Uterus (tissue), 4 donors: ENCODE measurements around the gene HERC3. TPM values are rescaled to one million over a fixed set of nuclear protein-coding genes. Genes with fewer than 3 reads are reported as not detected.

Source experiments
- DNase-seq, 2 donors: peaks; one replicate each; pipeline ENCODE4 v3.0.0-alpha.2; 2019 to 2020
- H3K27ac ChIP-seq, 2 donors: fragments of 200-600 bp; sonication (generic); 1 replicate in 1 of 2; 2 replicates in 1 of 2; pipeline ENCODE4 v1.5.1; 2016 to 2018
- H3K27me3 ChIP-seq, 2 donors: fragments of 200-600 bp; sonication (generic); one replicate each; pipeline ENCODE4 v1.5.1; 2018 to 2019; ENCODE audit warnings: control low read depth in 1 of 2
- H3K36me3 ChIP-seq, 2 donors: fragments of 200-600 bp; sonication (generic); one replicate each; pipeline ENCODE4 v1.5.1; 2019; ENCODE audit warnings: control low read depth in 1 of 2
- H3K4me1 ChIP-seq, 2 donors: fragments of 200-600 bp; sonication (generic); one replicate each; pipeline ENCODE4 v1.5.1; 2018 to 2019; ENCODE audit warnings: control low read depth in 1 of 2
- H3K4me3 ChIP-seq, 2 donors: fragments of 200-600 bp; sonication (generic); 1 replicate in 1 of 2; 2 replicates in 1 of 2; pipeline ENCODE4 v1.5.1; 2018 to 2019; ENCODE audit warnings: mild to moderate bottlenecking in 1 of 2
- H3K9me3 ChIP-seq, 2 donors: fragments of 200-600 bp; sonication (generic); one replicate each; pipeline ENCODE4 v1.5.1; 2019; ENCODE audit warnings: control low read depth in 1 of 2
- CTCF ChIP-seq, 4 experiments: fragments of 200-600 bp in 2 of 4; fragments of 450-650 bp in 2 of 4; sonication (generic) in 2 of 4; IDR thresholded peaks; one replicate each; pipeline ENCODE4 v1.5.1; 2016 to 2019; ENCODE audit warnings: antibody characterized with exemption in 4 of 4, mild to moderate bottlenecking in 2 of 4, moderate library complexity in 1 of 4
- POLR2A ChIP-seq, 2 donors: fragments of 450-650 bp; IDR thresholded peaks; one replicate each; pipeline ENCODE4 v1.6.1; 2016; ENCODE audit warnings: antibody characterized with exemption in 2 of 2, mild to moderate bottlenecking in 1 of 2, moderate library complexity in 1 of 2
- intact Hi-C: fragments of 100-400 bp; cut with DNase I; formaldehyde crosslinking; loops from one replicate; pipeline ENCODE4 v1.15.1; 2023; ENCODE audit warnings: low total_unique reads
- total RNA-seq, 4 donors: library from RNA; depleted of rRNA in 3 of 4; stranded (reverse); fragments of >200 nt in 3 of 4; gene quantifications; one replicate each; pipeline versions ENCODE4 v1.1.0 to v1.2.4, GENCODE V29; 2014 to 2023
- donor health status: DM: yes; HTN: yes; CAD: no.

The HERC3 gene
- total RNA-seq, 4 donors from 2014 or later = 20.6 to 54.8 (median 37.0) TPM

GRCh38 chr4:88709989-88710388 lies 117.7 kb downstream of the HERC3 start:
- no peaks in the 10 kb centered on the region for H3K9me3 ChIP-seq
- TF ChIP-seq POLR2A (IDR thresholded peaks at IDR 0.05) = no peak
- TF ChIP-seq CTCF (IDR thresholded peaks at IDR 0.05) = no peak
- H3K27ac ChIP-seq = no peak overlapping the region
- no peaks in the 10 kb centered on the region for H3K27me3 ChIP-seq
- no peaks in the 10 kb centered on the region for H3K4me1 ChIP-seq
- no peaks in the 10 kb centered on the region for H3K36me3 ChIP-seq
- DNase-seq = no peak
- intact Hi-C loops = no loop called here
- no peak overlapping the region for H3K4me3 ChIP-seq

DNA sequence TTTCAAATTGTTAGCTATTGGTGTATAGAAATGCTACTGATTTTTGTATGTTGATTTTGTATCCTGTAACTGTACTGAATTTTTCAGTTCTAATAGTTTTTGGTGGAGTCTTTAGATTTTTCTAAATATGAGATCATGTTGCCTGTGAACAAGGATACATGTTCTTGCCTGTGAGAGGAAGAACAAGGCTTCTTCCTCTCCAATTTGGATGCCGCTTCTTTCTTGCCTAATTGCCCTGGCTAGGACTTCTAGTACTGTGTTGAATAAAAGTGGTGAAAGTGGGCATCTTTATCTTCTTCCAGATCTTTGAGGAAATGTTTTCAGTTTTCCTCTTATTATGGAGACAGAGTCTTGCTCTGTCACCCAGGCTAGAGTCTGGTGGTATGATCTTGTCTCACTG lies 121.5 kb downstream of the HERC3 start:
- intact Hi-C loops = no loop called here
- Histone ChIP-seq H3K36me3 (no peaks in the 10 kb centered on the region), H3K4me3 (no peak overlapping the region), H3K27ac (no peak overlapping the region), H3K4me1 (no peaks in the 10 kb centered on the region), H3K27me3 (no peaks in the 10 kb centered on the region), H3K9me3 (peaks cover 0 to 13% of the 10 kb centered on the region in 2 donors)
- TF ChIP-seq CTCF (IDR thresholded peaks at IDR 0.05) (no peak), POLR2A (IDR thresholded peaks at IDR 0.05) (no peak)
- no peak for DNase-seq

GRCh38 chr4:88718098-88718497 lies 125.8 kb downstream of the HERC3 start:
- Histone ChIP-seq H3K4me3 (no peak overlapping the region), H3K9me3 (peaks cover 0 to 13% of the 10 kb centered on the region in 2 donors), H3K36me3 (no peaks in the 10 kb centered on the region), H3K27ac (no peak overlapping the region), H3K27me3 (no peaks in the 10 kb centered on the region), H3K4me1 (no peaks in the 10 kb centered on the region)
- intact Hi-C loops = no loop called here
- no peak for TF ChIP-seq POLR2A (IDR thresholded peaks at IDR 0.05)
- no peak for TF ChIP-seq CTCF (IDR thresholded peaks at IDR 0.05)
- DNase-seq = no peak

- Histone ChIP-seq H3K4me3 (no peak overlapping the region), H3K4me1 (no peaks in the 10 kb centered on the region), H3K27me3 (no peaks in the 10 kb centered on the region), H3K36me3 (no peaks in the 10 kb centered on the region), H3K27ac (no peak overlapping the region), H3K9me3 (peaks cover 0 to 13% of the 10 kb centered on the region in 2 donors)
- no peak for DNase-seq
- intact Hi-C loops = no loop called here
- TF ChIP-seq CTCF (IDR thresholded peaks at IDR 0.05) (no peak), POLR2A (IDR thresholded peaks at IDR 0.05) (no peak)
Observed at GRCh38 chr4:88719381-88719780, 127.1 kb downstream of the HERC3 start.

- no peak overlapping the region for H3K4me3 ChIP-seq
- H3K4me1 ChIP-seq = no peaks in the 10 kb centered on the region
- TF ChIP-seq POLR2A (IDR thresholded peaks at IDR 0.05) = no peak
- no peak for TF ChIP-seq CTCF (IDR thresholded peaks at IDR 0.05)
- H3K27ac ChIP-seq = no peak overlapping the region
- intact Hi-C loops = no loop called here
- DNase-seq = no peak
- H3K36me3 ChIP-seq = no peaks in the 10 kb centered on the region
- H3K9me3 ChIP-seq = peaks cover 0 to 13% of the 10 kb centered on the region in 2 donors
- H3K27me3 ChIP-seq = no peaks in the 10 kb centered on the region
Observed at GRCh38 chr4:88720451-88721428, 128.5 kb downstream of the HERC3 start.
